Thymus (tissue), 11 donors: Measurements from ENCODE around the gene HID1. TPM values are rescaled to one million over a fixed set of nuclear protein-coding genes. Genes with fewer than 3 reads are reported as not detected.
"Not testable (repeated sequence)": the region's sequence is repeated elsewhere in the genome, so short reads cannot be mapped to it uniquely, and the experiment has no call there.

Source experiments
- DNase-seq, 9 donors: peaks; one replicate each; pipeline ENCODE4 v3.0.0-alpha.2; 2013; ENCODE audit warnings: low spot score in 9 of 9, low read depth in 6 of 9, missing footprints in 1 of 9
- H3K27ac ChIP-seq, 2 donors: one replicate each; pipeline ENCODE4 v1.5.1; 2013; ENCODE audit warnings: control low read depth in 1 of 2, low read depth in 1 of 2, low read length in 1 of 2, mild to moderate bottlenecking in 1 of 2, moderate library complexity in 1 of 2
- H3K27me3 ChIP-seq, 2 donors: one replicate each; pipeline ENCODE4 v1.5.1; 2013; ENCODE audit warnings: low read length in 1 of 2; ENCODE audit not compliant: control insufficient read depth in 2 of 2, insufficient read depth in 1 of 2
- H3K36me3 ChIP-seq, 2 donors: one replicate each; pipeline ENCODE4 v1.5.1; 2013; ENCODE audit warnings: low read length in 1 of 2, mild to moderate bottlenecking in 1 of 2, moderate library complexity in 1 of 2; ENCODE audit not compliant: control insufficient read depth in 2 of 2, insufficient read depth in 2 of 2
- H3K4me1 ChIP-seq, 2 donors: one replicate each; pipeline ENCODE4 v1.5.1; 2013; ENCODE audit warnings: low read length in 2 of 2; ENCODE audit not compliant: control insufficient read depth in 2 of 2, insufficient read depth in 2 of 2
- H3K4me3 ChIP-seq, 2 donors: one replicate each; pipeline ENCODE4 v1.5.1; 2013; ENCODE audit warnings: low read length in 2 of 2, control low read depth in 1 of 2, mild to moderate bottlenecking in 1 of 2
- H3K9me3 ChIP-seq, 2 donors: one replicate each; pipeline ENCODE4 v1.5.1; 2013; ENCODE audit warnings: low read length in 1 of 2, mild to moderate bottlenecking in 1 of 2; ENCODE audit not compliant: control insufficient read depth in 2 of 2, insufficient read depth in 1 of 2
- WGBS: extraction: QIAGEN DNeasy Blood & Tissue Kit; methylation state at CpG from one replicate; pipeline ENCODE4 v1.1.7; 2013; 5-methylcytosine and 5-hydroxymethylcytosine counted together
- polyA plus RNA-seq: library from polyadenylated mRNA; stranded (reverse); fragments of 200-250 nt; gene quantifications from one replicate; pipeline ENCODE4 v1.2.3, GENCODE V29; 2013
- total RNA-seq: library from RNA; stranded (reverse); fragments of 120-200 nt; gene quantifications from one replicate; pipeline ENCODE4 v1.2.4, GENCODE V29; 2013
- donor health status: healthy.

HID1 gene
- total and polyA plus RNA-seq, 2 donors: 1.3 to 9.9 TPM

DNA sequence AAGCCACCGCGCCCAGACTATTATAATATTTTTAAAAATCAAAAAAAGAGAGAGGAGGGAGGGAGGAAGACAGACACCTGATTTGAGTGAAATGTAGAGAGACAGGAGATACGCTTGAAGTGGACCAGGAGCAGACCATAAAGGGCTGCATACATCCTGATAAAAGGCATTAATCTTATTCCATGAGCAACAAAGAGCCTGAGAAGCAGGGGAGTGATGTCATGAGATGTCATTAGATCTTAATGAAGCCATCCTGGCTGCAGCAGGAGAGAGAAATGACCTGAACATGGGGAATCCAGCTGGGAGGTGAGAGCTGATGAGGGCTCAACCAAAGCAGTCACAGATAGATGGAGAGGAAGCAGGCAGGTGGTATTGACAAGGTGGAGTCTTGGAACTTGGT, 5.2 kb upstream of the HID1 start:
- Histone ChIP-seq H3K4me3 (no peak overlapping the region), H3K4me1 (peaks cover 18 to 19% of the 10 kb centered on the region in 2 donors), H3K36me3 (no peaks in the 10 kb centered on the region), H3K9me3 (no peaks in the 10 kb centered on the region), H3K27ac (no peak overlapping the region), H3K27me3 (peaks cover 7 to 71% of the 10 kb centered on the region in 2 donors)
- 93% methylated on average over 3 of the region's 3 CpGs for WGBS
- DNase-seq: no peak

DNA sequence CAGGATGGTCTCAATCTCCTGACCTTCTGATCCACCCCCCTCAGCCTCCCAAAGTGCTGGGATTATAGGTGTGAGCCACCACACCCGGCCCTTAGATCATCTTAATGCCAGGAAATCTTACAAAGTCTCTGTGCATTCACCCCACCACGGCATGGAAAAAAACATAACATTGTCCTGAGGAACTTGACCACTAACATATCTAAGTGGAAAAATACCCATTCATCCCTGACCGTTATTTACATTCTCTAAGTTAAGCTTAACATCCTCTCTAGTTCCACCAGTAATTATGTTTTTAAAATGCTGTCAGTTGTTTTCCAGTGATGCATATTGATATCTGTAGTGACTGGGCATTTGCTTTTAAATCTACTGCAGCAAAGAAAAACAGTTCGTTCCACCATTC, 3.4 kb upstream of the HID1 start:
- Histone ChIP-seq H3K4me1 (peaks cover 6 to 16% of the 10 kb centered on the region in 2 donors), H3K36me3 (no peaks in the 10 kb centered on the region), H3K4me3 (no peak overlapping the region), H3K27ac (no peak overlapping the region), H3K9me3 (no peaks in the 10 kb centered on the region), H3K27me3 (peaks cover 2 to 70% of the 10 kb centered on the region in 2 donors)
- WGBS: 88% methylated on average over 4 of the region's 4 CpGs
- DNase-seq: no peak

DNA sequence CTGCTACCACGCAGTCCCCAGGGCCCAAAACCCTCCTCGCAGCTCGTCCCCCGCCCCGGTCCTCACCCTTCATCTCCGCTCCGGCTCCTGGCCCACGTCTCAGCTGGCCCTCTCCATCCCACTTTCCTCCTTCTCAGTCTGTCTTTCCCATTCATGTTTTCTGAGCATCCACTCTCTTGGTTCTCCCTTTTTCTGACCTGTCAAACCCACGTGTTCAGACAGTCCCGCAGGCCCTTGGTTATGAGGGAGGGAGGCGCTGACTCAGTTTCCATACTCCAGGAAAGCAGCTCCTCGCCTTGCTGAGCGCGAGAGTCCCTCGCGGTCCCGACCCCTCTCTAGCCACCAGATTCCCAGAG, 392 bp upstream of the HID1 start:
- WGBS: 14% methylated on average over 17 of the region's 17 CpGs
- Histone ChIP-seq H3K4me1 (peaks cover 6 to 16% of the 10 kb centered on the region in 2 donors), H3K36me3 (no peaks in the 10 kb centered on the region), H3K4me3 (peak overlapping the region; percentile 32 to 56), H3K27ac (peak overlapping the region in 1 of 2 donors; percentile 32), H3K9me3 (no peaks in the 10 kb centered on the region), H3K27me3 (peaks cover 2 to 54% of the 10 kb centered on the region in 2 donors)
- DNase-seq: no peak

DNA sequence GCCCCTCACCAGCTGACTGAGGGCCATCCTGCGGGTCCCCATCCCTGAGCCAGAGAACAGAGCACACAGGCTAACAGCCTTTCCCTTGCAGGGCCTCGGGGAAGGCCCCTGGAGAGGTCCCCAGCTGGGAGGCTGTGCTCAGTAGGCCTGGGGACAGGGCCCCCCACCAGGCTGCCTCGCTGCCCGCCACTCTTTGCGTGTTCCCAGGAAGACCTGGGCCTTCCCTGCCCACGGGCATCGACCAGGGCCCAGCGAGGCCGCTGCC, 785 bp downstream of the HID1 start:
- H3K4me1 ChIP-seq: peaks cover 6 to 16% of the 10 kb centered on the region in 2 donors
- H3K36me3 ChIP-seq: no peaks in the 10 kb centered on the region
- peaks cover 2 to 53% of the 10 kb centered on the region in 2 donors for H3K27me3 ChIP-seq
- no peaks in the 10 kb centered on the region for H3K9me3 ChIP-seq
- DNase-seq: no peak
- H3K27ac ChIP-seq: no peak overlapping the region
- H3K4me3 ChIP-seq: peak overlapping the region; percentile 46 to 56
- WGBS: 59% methylated on average over 9 of the region's 9 CpGs

DNA sequence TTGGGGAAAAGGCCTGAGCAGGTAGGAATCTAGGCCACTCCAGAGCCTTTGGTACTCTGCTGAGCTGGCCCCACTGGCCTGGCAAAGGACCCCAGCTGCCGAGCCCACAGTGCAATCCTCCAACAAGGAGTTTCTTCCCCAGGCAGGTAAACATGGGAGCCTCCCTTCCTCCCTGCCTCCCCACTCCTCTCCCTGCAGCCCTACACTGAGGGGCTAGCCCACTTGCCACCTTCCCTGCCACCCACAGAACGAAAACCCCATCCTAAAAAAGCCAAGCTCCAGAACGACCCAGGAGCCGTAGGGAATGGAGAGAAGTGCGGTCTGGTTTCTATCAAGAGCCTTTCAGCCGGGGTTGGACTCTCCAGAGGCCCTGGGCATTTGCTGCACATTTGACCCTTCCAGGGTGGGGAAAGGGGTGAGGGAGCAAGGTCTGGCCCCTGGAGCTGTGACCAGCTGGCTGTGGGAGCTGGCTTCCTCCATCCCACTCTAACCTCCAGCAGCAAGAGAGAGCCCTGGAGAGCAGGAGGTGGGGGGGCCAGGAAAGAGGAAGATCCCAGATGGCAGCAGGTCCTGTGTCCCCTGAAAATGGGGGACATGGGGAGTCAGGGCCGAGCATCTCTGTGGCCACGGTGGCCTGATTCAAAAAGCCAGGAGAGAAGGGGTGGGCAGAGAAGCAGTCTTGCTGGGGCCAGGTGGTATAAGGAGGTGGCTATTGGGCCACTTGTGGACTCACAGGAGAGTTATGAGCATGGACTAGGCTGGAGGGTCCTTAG, 1.3 kb downstream of the HID1 start:
- Histone ChIP-seq H3K4me1 (peaks cover 6 to 16% of the 10 kb centered on the region in 2 donors), H3K36me3 (no peaks in the 10 kb centered on the region), H3K27me3 (peaks cover 2 to 52% of the 10 kb centered on the region in 2 donors), H3K27ac (no peak overlapping the region), H3K9me3 (no peaks in the 10 kb centered on the region), H3K4me3 (no peak overlapping the region)
- 97% methylated on average over 8 of the region's 8 CpGs for WGBS
- DNase-seq: no peak

DNA sequence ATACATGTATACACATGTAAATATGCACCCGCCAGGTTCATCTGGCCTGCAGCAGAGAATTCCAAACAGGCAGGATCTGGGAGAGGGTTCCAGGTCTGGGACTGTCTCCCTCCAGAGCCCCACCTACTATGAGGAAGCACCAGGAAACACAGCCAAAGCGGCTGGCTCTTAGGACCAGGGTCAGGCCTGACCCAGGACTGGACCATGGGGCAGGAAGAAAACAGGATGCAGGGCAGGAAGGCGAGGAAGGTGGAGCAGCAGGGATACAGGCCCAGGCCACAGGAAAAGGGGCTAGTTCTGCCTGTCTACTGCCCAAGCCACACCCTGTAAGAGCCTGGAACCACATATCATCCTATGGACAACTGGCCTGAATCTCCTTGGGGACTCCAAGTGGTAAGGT, 2.2 kb downstream of the HID1 start:
- peaks cover 2 to 47% of the 10 kb centered on the region in 2 donors for H3K27me3 ChIP-seq
- no peak overlapping the region for H3K4me3 ChIP-seq
- no peaks in the 10 kb centered on the region for H3K36me3 ChIP-seq
- H3K4me1 ChIP-seq: peaks cover 6 to 16% of the 10 kb centered on the region in 2 donors
- WGBS: 95% methylated on average over 3 of the region's 3 CpGs
- DNase-seq: no peak
- no peaks in the 10 kb centered on the region for H3K9me3 ChIP-seq
- no peak overlapping the region for H3K27ac ChIP-seq

DNA sequence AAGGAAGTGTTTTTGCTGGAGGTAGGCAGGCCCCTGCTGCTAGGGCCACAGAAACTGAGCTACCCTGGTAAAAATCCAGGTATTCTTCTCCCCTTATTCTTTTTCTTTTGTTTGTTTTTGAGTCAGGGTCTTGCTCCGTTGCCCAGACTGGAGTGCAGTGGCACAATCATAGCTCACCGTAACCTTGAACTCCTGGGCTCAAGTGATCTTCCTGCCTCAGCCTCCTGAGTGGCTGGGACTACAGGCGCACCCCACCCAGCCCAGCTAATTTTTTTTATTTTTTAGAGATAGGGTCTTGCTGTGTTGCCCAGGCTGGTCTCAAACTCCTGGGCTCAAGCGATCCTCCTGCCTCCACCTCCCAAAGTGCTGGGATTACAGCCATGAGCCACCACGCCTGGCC, 3.1 kb downstream of the HID1 start:
- H3K36me3 ChIP-seq, H3K9me3 ChIP-seq, H3K27ac ChIP-seq, H3K4me3 ChIP-seq, DNase-seq: not testable (repeated sequence)
- H3K27me3 ChIP-seq: peaks cover 0 to 40% of the 10 kb centered on the region in 2 donors
- WGBS: 96% methylated on average over 5 of the region's 5 CpGs
- H3K4me1 ChIP-seq: peaks cover 6 to 16% of the 10 kb centered on the region in 2 donors

DNA sequence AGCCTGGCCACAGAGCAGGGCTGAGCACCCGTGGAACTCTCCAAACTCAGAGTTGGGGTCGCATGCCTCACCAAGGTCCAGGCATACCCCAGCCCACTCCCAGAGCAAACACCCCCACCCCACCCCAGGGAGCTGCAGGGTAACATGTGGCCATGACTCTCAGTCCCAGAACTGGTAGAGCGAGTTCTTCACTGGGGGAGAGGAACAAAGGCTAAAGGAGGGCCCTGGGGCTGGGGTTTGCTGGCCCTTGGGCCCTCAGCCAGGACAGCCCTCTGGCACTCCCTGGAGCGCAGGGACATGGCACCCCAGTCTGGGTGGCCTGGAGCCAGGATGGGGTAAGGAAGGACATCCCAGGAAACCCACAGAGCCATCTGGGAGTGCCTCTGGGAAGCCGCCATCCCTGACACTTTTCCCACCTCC, 4.2 kb downstream of the HID1 start:
- Histone ChIP-seq H3K27me3 (peaks cover 0 to 29% of the 10 kb centered on the region in 2 donors), H3K9me3 (no peaks in the 10 kb centered on the region), H3K4me3 (no peak overlapping the region), H3K4me1 (peaks cover 6 to 16% of the 10 kb centered on the region in 2 donors), H3K36me3 (no peaks in the 10 kb centered on the region), H3K27ac (no peak overlapping the region)
- no peak for DNase-seq
- 95% methylated on average over 5 of the region's 5 CpGs for WGBS

DNA sequence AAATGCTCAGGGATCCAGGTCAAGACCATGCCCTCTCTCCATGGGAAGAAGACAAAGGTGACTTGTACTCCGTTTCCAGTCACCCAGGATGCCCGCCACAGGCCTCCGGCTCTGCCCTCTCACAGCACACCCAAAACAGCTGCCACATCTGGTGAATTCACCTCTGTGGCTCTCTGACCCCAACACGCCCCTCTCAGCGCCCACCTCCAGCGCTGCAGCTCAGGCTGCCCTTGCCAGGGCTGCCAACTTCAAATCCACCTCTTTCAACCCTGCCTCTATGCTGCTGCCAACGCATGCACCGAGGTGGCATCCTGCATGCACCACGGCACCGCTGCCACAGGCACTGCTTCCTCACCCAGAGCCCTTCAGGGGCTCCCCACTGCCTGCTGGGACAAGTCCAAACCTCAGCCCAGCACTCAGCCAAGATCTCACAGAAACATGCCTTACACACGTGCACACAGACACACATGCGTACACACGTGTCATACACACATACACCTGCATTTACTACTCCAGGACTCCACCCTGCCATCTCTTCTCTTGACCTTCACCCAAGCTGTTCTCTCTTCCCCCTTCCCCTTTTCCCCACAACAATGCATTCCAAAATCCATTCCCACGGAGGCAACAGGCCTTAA, 7.5 kb downstream of the HID1 start:
- peaks cover 0 to 2% of the 10 kb centered on the region in 2 donors for H3K4me1 ChIP-seq
- DNase-seq: no peak
- no peaks in the 10 kb centered on the region for H3K9me3 ChIP-seq
- peaks cover 0 to 8% of the 10 kb centered on the region in 2 donors for H3K27me3 ChIP-seq
- WGBS: 88% methylated on average over 14 of the region's 14 CpGs
- H3K4me3 ChIP-seq: no peak overlapping the region
- no peaks in the 10 kb centered on the region for H3K36me3 ChIP-seq
- no peak overlapping the region for H3K27ac ChIP-seq
